Cardiac muscle cell (in vitro differentiated cells and primary cell): ENCODE measurements around the gene PLP2. TPM values are rescaled to one million over a fixed set of nuclear protein-coding genes. Genes with fewer than 3 reads are reported as not detected.

Experiments used
- DNase-seq, 2 donors: peaks; one replicate each; pipeline versions ENCODE4 v3.0.0 to v3.0.0-alpha.2; 2010 to 2017; ENCODE audit warnings: low read depth in 1 of 2, low spot score in 1 of 2
- H3K27ac ChIP-seq: fragments of 200-600 bp; sonication (generic); 2 replicates; pipeline ENCODE4 v1.5.1; 2016
- H3K27me3 ChIP-seq: fragments of 200-600 bp; sonication (generic); 2 replicates; pipeline ENCODE4 v1.6.0; 2016; ENCODE audit warnings: control low read depth
- H3K36me3 ChIP-seq: fragments of 200-600 bp; sonication (generic); 2 replicates; pipeline ENCODE4 v1.5.1; 2016; ENCODE audit warnings: control low read depth
- H3K4me1 ChIP-seq: fragments of 200-600 bp; sonication (generic); 2 replicates; pipeline ENCODE4 v1.8.1; 2017; ENCODE audit warnings: low read depth, mild to moderate bottlenecking, mixed run types
- H3K4me3 ChIP-seq: fragments of 200-600 bp; sonication (generic); 2 replicates; pipeline ENCODE4 v1.5.1; 2016; ENCODE audit warnings: mild to moderate bottlenecking
- H3K9me3 ChIP-seq: fragments of 200-600 bp; sonication (generic); 2 replicates; pipeline ENCODE4 v1.5.1; 2017; ENCODE audit warnings: low read depth, mild to moderate bottlenecking, control low read depth
- CTCF ChIP-seq: IDR thresholded peaks from 2 replicates; pipeline ENCODE4 v1.5.1; 2012; ENCODE audit warnings: low read depth, mild to moderate bottlenecking, low read length
- polyA plus RNA-seq: library from polyadenylated mRNA; unstranded; fragments of >200 nt; fragmentation: Nextera tagmentation; extraction: Ambion mirVana; gene quantifications from 2 replicates; pipeline ENCODE4 v1.2.1, GENCODE V29; 2016
- total RNA-seq: library from RNA; depleted of rRNA; stranded (reverse); fragments of >200 nt; gene quantifications from 2 replicates; pipeline ENCODE4 v1.2.3, GENCODE V29; 2016

The PLP2 gene
- total and polyA plus RNA-seq, 2 experiments from 2014 or later: 12.4 to 34.6 TPM

- Histone ChIP-seq H3K27me3 (no peaks in the 10 kb centered on the region), H3K4me1 (no peaks in the 10 kb centered on the region), H3K36me3 (no peaks in the 10 kb centered on the region), H3K9me3 (peaks cover 3% of the 10 kb centered on the region), H3K4me3 (no peak overlapping the region), H3K27ac (no peak overlapping the region)
- DNase-seq: peak in 1 of 2 donors; percentile 56
- peak; percentile 54 for TF ChIP-seq CTCF
Measured at GRCh38 chrX:49192722-49193328, 21.1 kb downstream of the PLP2 start.

GRCh38 chrX:49193542-49193964, 21.9 kb downstream of the PLP2 start:
- Histone ChIP-seq H3K4me1 (no peaks in the 10 kb centered on the region), H3K36me3 (no peaks in the 10 kb centered on the region), H3K9me3 (peaks cover 3% of the 10 kb centered on the region), H3K27me3 (peaks cover under 1% of the 10 kb centered on the region), H3K27ac (no peak overlapping the region), H3K4me3 (no peak overlapping the region)
- DNase-seq: peak in 1 of 2 donors; percentile 7
- TF ChIP-seq CTCF: no peak

GRCh38 chrX:49197543-49198087, 25.9 kb downstream of the PLP2 start:
- no peak for TF ChIP-seq CTCF
- H3K4me3 ChIP-seq: no peak overlapping the region
- H3K27ac ChIP-seq: no peak overlapping the region
- H3K4me1 ChIP-seq: peaks cover 2% of the 10 kb centered on the region
- H3K36me3 ChIP-seq: no peaks in the 10 kb centered on the region
- DNase-seq: no peak
- H3K27me3 ChIP-seq: peaks cover 13% of the 10 kb centered on the region
- peaks cover 3% of the 10 kb centered on the region for H3K9me3 ChIP-seq

- Histone ChIP-seq H3K27me3 (peaks cover 13% of the 10 kb centered on the region), H3K27ac (no peak overlapping the region), H3K9me3 (peaks cover 3% of the 10 kb centered on the region), H3K36me3 (no peaks in the 10 kb centered on the region), H3K4me1 (peaks cover 2% of the 10 kb centered on the region), H3K4me3 (no peak overlapping the region)
- DNase-seq: no peak
- TF ChIP-seq CTCF: no peak
Measured at GRCh38 chrX:49198540-49199314, 27.0 kb downstream of the PLP2 start.

GRCh38 chrX:49199315-49199595, 27.6 kb downstream of the PLP2 start:
- Histone ChIP-seq H3K9me3 (peaks cover 3% of the 10 kb centered on the region), H3K4me3 (no peak overlapping the region), H3K4me1 (peaks cover 2% of the 10 kb centered on the region), H3K27ac (no peak overlapping the region), H3K36me3 (no peaks in the 10 kb centered on the region), H3K27me3 (peaks cover 13% of the 10 kb centered on the region)
- no peak for DNase-seq
- no peak for TF ChIP-seq CTCF
